GM19452 (cell line): Measurements from ENCODE around the gene RAB41.
"Not testable (repeated sequence)": the region's sequence is repeated elsewhere in the genome, so short reads cannot be mapped to it uniquely, and the experiment has no call there.

Experiments
- ATAC-seq: cut with Tn5 transposase; IDR thresholded peaks from one replicate; pipeline ENCODE4 v1.9.1; 2021; ENCODE audit not compliant: unreplicated experiment

The RAB41 gene

DNA sequence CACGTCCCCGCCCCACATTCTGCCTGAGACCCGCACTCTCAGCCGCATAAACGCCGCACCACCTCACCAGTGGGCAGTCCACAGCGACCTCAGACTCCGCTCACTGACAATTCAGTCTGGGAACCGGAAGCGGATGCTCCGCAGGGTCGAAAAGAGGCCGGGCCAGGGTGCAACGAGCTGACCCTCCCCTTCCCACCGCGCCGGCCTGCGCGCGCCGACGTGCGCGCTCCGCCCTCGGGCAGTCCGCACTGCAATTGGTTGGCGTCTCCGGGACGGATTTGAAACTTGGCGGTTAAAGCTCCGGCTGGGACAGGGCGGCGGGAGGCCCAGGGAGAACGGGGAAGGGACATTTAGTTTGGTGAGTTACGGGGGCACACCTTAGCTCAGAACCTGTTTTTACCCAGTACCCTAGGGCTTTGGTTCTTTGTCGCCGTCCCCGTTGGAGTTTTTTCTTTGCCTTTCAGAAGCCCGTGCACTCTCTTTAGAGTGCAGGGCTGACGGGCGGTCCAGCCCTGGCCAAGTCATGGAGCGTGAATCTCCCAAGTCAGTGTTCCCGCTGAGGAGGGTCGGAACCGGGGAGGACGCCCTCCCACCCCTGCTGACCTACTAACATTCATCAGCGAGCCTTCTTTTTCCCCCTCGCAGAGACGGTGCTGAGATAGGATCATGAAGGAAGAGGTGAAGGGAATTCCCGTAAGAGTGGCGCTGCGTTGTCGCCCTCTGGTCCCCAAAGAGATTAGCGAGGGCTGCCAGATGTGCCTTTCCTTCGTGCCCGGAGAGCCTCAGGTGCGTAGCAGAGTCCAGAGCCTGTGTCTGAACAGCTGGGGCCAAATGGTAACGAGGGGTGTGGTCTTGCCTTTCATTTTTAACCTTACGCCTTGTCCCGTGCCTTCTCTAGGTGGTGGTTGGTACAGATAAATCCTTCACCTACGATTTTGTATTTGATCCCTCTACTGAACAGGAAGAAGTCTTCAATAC, 8.1 kb downstream of the RAB41 start, which contains the start of the genes KIF4A and PDZD11:
Gene KIF4A (plus strand): TSS at position 312 of the 978 bp plus-strand sequence. CDS start 355 bp downstream, at position 667.
Gene PDZD11 (minus strand): TSS at position 135 of the 978 bp plus-strand sequence. CDS start 586 bp downstream, outside the sequence.
- ATAC-seq: peak; percentile 98

DNA sequence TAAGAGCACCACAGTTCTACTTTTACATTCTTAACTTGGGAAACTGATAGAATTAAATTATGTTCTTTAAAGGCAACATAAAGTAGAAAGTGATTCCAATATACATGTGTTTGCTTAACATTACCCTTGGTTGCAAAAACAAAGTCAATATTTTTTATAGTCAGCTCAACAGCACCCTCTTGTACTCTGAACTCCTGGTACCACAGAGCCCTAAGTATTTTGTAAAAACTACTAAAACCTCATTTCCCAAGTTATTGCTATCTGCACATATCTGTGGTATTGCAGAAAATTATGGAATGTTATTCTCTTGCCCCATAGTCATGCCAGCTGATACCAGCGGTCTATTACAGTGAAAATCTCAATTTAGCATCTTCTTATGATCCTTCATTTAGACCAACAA, 10.8 kb downstream of the RAB41 start:
- ATAC-seq: no peak

DNA sequence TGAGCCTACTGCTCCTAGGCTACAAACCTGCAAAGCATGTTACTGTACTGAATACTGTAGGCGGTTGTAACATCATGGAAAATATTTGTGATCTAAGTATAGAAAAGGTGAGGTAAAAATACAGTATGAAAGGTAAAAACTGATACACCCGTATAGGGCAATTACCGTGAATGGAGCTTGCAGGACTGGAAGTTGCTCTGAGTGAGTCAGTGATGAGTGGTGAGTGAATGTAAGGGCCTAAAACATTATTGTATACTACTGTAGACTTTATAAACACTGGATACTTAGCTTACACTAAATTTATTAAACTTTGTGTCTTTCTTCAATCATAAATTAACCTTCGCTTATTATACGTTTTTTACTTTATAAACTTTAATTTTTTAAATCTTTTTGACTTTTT, 11.6 kb downstream of the RAB41 start:
- ATAC-seq: no peak

DNA sequence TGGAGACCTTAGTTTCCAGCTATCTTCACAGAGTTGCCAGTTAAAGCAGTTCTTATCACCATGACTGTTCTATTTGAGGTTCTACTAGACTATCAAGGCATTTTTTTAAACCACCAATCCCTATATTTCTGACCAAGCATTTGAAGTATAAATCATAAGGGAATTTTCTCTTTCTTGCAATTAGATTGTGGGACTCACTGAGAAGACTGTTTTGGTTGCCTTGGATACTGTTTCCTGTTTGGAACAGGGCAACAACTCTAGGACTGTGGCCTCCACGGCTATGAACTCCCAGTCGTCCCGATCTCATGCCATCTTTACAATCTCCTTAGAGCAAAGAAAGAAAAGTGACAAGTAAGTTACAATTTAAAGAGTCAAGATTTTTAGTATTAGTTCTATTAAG, 19.7 kb downstream of the RAB41 start:
- no peak for ATAC-seq

DNA sequence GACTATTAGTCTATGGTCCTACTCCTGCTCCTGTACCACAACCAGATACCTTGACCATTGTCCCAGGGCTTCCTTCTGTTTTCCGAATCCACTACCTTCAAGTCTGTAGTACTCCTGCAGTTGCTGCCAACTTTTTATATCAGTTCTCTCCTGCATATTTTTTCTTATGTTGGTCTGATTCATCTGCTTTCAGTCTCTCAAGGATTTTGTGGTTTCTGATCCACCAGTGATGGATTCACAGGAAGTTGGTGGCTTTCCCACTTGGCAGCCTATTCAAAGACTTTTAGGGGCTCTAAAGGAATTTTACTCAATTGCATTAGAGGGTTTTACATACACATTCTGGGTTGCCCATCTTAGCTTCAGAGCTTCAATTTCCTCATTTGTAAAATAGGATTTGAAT, 31.5 kb downstream of the RAB41 start:
- ATAC-seq: no peak

DNA sequence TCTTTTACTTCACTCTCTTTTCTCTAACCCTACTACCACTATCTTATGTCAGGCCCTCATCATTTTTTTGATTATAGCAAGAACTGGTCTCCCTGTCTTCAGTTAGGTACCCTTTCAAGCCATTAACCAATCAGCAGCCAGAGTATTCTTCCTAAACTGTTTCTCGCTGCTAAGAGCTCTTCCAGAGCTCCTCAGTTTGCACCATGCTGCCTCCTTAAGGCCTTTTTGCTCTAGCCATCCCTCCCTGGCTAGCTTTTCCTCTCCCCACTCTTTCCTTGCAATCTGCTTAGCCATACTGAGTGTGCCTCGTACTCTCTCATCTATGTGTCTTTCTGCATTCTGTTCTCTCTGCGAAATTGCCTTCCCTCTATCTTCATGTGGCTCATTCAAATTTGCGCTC, 40.8 kb downstream of the RAB41 start:
- ATAC-seq: no peak

DNA sequence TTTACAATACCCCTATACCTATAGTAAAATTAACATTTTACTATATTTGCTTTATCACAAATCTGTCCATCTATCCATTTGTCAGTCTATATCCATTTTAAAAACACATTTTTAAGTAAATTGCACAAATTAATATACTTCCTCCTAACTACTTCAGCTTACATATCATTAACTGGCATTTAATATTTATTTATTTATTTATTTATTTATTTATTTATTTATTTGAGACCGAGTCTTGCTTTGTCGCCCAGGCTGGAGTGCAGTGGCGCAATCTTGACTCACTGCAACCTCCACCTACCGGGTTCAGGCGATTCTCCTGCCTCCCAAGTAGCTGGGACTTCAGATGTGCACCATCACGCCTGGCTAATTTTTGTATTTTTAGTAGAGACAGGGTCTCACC, 41.7 kb downstream of the RAB41 start:
- not testable (repeated sequence) for ATAC-seq

DNA sequence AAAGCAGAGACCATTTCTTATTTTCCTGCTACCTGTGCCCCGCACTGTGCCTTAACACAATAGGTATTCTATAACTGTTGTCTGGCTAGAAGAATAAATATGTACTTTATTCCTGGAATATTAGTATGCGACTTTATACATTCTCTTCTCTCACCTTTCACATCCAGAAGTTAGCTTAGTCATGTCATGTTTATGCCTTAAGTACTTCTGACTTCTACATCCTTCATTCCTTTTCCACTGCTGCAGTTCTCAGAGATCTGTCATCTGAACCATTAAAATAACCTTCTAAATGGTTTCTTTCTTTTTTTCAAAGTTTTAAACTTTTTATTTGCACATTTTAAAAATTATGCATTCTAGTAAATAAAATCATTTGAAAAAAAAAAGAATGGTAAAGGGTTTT, 42.4 kb downstream of the RAB41 start:
- no peak for ATAC-seq

DNA sequence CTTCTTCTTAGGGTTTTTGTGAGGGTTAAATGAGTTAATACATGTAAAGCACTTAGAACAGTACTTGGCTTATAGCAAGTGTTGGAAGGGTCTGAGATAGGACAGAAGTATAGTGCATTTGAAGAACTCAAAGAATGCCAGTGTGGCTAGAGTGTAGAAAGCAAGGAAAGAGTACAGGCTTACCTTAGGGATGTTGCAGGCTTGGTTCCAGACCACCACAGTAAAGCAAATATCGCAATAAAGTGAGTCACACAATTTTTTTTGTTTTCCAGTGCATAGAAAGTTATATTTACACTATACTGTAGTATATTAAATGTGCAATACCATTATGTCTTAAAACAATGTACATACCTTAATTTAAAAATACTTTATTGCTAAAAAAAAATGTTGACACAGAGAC, 49.2 kb downstream of the RAB41 start:
- ATAC-seq: no peak

DNA sequence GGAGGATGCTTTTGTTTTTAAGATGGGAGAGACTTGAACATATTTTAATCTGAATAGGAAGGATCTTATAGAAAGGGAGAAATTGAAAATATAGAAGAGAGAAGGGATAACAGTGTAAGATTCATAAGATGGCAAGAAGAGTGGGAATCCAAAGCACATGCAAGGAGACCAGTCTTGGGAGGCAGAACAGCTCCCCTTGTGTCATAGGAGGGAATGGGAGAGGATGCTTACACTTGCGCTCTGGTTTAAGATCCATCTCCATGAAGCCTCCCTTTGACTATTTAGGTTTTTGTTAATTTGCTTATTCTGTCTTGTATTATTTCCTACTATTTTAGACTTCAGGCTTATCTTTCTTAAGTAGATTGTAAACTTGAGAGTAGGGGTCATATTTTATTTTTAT, 50.6 kb downstream of the RAB41 start:
- no peak for ATAC-seq
